ENCODE measurements around the gene TMOD4. TPM values are rescaled to one million over a fixed set of nuclear protein-coding genes. Genes with fewer than 3 reads are reported as not detected.

TMOD4 gene
- total RNA-seq, 2 experiments from 2014 or later = 1.4 TPM; not detected in 1

GRCh38 chr1:151193856-151194255 lies 18.1 kb upstream of the TMOD4 start:
- intact Hi-C loops (cut with micrococcal nuclease; ENCODE audit: unreplicated experiment) = no loop called here
- no peak overlapping the region for H3K4me3 ChIP-seq (ENCODE audit: low read depth, low read length, poor library complexity, severe bottlenecking)
- DNase-seq (ENCODE audit: low spot score) = no peak
- no peaks in the 10 kb centered on the region for H3K36me3 ChIP-seq (ENCODE audit: insufficient read depth, low read length)
- H3K4me1 ChIP-seq (ENCODE audit: insufficient read depth, low read length, poor library complexity, severe bottlenecking) = peaks cover 25% of the 10 kb centered on the region
- CTCF ChIA-PET (ENCODE audit: unreplicated experiment) = no interaction called here
- H3K4me2 ChIP-seq (ENCODE audit: low read length) = no peak overlapping the region
- no peaks in the 10 kb centered on the region for H3K9me3 ChIP-seq (ENCODE audit: low read length)
- no peak overlapping the region for H2AFZ ChIP-seq (ENCODE audit: low read length)
- TF ChIP-seq, protein P1, sequence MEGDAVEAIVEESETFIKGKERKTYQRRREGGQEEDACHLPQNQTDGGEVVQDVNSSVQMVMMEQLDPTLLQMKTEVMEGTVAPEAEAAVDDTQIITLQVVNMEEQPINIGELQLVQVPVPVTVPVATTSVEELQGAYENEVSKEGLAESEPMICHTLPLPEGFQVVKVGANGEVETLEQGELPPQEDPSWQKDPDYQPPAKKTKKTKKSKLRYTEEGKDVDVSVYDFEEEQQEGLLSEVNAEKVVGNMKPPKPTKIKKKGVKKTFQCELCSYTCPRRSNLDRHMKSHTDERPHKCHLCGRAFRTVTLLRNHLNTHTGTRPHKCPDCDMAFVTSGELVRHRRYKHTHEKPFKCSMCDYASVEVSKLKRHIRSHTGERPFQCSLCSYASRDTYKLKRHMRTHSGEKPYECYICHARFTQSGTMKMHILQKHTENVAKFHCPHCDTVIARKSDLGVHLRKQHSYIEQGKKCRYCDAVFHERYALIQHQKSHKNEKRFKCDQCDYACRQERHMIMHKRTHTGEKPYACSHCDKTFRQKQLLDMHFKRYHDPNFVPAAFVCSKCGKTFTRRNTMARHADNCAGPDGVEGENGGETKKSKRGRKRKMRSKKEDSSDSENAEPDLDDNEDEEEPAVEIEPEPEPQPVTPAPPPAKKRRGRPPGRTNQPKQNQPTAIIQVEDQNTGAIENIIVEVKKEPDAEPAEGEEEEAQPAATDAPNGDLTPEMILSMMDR (conservative IDR thresholded peaks at IDR 0.05; ENCODE audit: low read length) = no peak
- TF ChIP-seq EZH2phosphoT487 (IDR thresholded peaks at IDR 0.05; ENCODE audit: borderline replicate concordance, low read depth, low read length) = no peak
- POLR2A ChIA-PET = no interaction called here
- BruUV-seq (replicated peaks) = no TSS peak
- H3K27ac ChIP-seq (ENCODE audit: low read depth, low read length, poor library complexity, severe bottlenecking) = no peak overlapping the region
- no peaks in the 10 kb centered on the region for H4K20me1 ChIP-seq (ENCODE audit: insufficient read depth, low read length)
- peaks cover 13% of the 10 kb centered on the region for H3K79me2 ChIP-seq (ENCODE audit: insufficient read depth, low read depth, low read length)
- no peaks in the 10 kb centered on the region for H3K9me2 ChIP-seq (ENCODE audit: insufficient read depth, low read length)

- ChIA-PET CTCF (ENCODE audit: unreplicated experiment) (no interaction called here), POLR2A (interaction anchor here (0.7 to 1.3 kb wide), 3 partner anchors 27 to 331 kb away, joined by 3 to 4 read pairs (median 3); partner anchors contain the start of genes LYSMD1, SCNM1 and ZNF687)
- Histone ChIP-seq H3K9me2 (ENCODE audit: insufficient read depth, low read length) (no peaks in the 10 kb centered on the region), H3K36me3 (ENCODE audit: insufficient read depth, low read length) (no peaks in the 10 kb centered on the region), H3K79me2 (ENCODE audit: insufficient read depth, low read depth, low read length) (peaks cover 15% of the 10 kb centered on the region), H3K4me2 (ENCODE audit: low read length) (no peak overlapping the region), H3K4me3 (ENCODE audit: low read depth, low read length, poor library complexity, severe bottlenecking) (no peak overlapping the region), H3K27ac (ENCODE audit: low read depth, low read length, poor library complexity, severe bottlenecking) (no peak overlapping the region), H2AFZ (ENCODE audit: low read length) (no peak overlapping the region), H3K4me1 (ENCODE audit: insufficient read depth, low read length, poor library complexity, severe bottlenecking) (peaks cover 29% of the 10 kb centered on the region), H4K20me1 (ENCODE audit: insufficient read depth, low read length) (no peaks in the 10 kb centered on the region), H3K9me3 (ENCODE audit: low read length) (no peaks in the 10 kb centered on the region)
- no peak for DNase-seq (ENCODE audit: low spot score)
- BruUV-seq (replicated peaks) = no TSS peak
- no peak for TF ChIP-seq EZH2phosphoT487 (IDR thresholded peaks at IDR 0.05; ENCODE audit: borderline replicate concordance, low read depth, low read length)
- TF ChIP-seq, protein P1 (conservative IDR thresholded peaks at IDR 0.05; ENCODE audit: low read length) = no peak
- intact Hi-C loops (cut with micrococcal nuclease; ENCODE audit: unreplicated experiment) = no loop called here
Measured at GRCh38 chr1:151193304-151193703, 17.5 kb upstream of the TMOD4 start.

DNA sequence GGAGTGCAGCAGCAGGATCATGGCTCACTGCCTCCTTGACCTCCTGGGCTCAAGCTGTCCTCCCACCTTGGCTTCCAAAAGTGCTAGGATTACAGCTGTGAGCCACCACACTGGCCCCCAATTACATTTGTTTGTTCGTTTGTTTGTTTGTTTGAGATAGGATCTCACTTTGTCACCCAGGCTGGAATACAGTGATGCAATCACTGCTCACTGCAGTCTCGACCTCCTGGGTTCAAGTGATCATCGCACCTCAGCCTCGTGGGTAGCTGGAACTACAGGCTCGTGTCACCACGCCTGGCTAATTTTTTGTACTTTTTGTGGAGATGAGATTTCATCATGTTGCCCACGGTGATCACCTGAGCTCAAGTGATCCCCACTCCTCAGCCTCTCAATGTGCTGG lies 16.3 kb upstream of the TMOD4 start:
- Histone ChIP-seq H3K9me2 (ENCODE audit: insufficient read depth, low read length) (no peaks in the 10 kb centered on the region), H3K4me3 (ENCODE audit: low read depth, low read length, poor library complexity, severe bottlenecking) (no peak overlapping the region), H3K27ac (ENCODE audit: low read depth, low read length, poor library complexity, severe bottlenecking) (no peak overlapping the region), H3K79me2 (ENCODE audit: insufficient read depth, low read depth, low read length) (peaks cover 16% of the 10 kb centered on the region), H4K20me1 (ENCODE audit: insufficient read depth, low read length) (no peaks in the 10 kb centered on the region), H3K36me3 (ENCODE audit: insufficient read depth, low read length) (no peaks in the 10 kb centered on the region), H2AFZ (ENCODE audit: low read length) (no peak overlapping the region), H3K9me3 (ENCODE audit: low read length) (no peaks in the 10 kb centered on the region), H3K4me2 (ENCODE audit: low read length) (no peak overlapping the region), H3K4me1 (ENCODE audit: insufficient read depth, low read length, poor library complexity, severe bottlenecking) (peaks cover 29% of the 10 kb centered on the region)
- TF ChIP-seq, protein P1 (conservative IDR thresholded peaks at IDR 0.05; ENCODE audit: low read length) = no peak
- TF ChIP-seq EZH2phosphoT487 (IDR thresholded peaks at IDR 0.05; ENCODE audit: borderline replicate concordance, low read depth, low read length) = no peak
- POLR2A ChIA-PET = interaction anchor here (0.7 kb wide), 1 partner anchor 85 kb away, joined by 3 read pairs; no protein-coding TSS in a partner anchor
- no peak for DNase-seq (ENCODE audit: low spot score)
- intact Hi-C loops (cut with micrococcal nuclease; ENCODE audit: unreplicated experiment) = no loop called here
- CTCF ChIA-PET (ENCODE audit: unreplicated experiment) = no interaction called here
- BruUV-seq (replicated peaks) = no TSS peak

All from OCI-LY7 (cell line).